HEK293T (cell line): Measurements from ENCODE around the gene TSPAN14.
"Not testable (repeated sequence)": the region's sequence is repeated elsewhere in the genome, so short reads cannot be mapped to it uniquely, and the experiment has no call there.

Source experiments
- CTCF ChIA-PET: fragments of 350-600 bp; formaldehyde crosslinking; extraction: SDS; loops from one replicate; lab custom pipeline; 2021; ENCODE audit warnings: antibody characterized with exemption, inconsistent platforms; lab: Yijun Ruan, JAX
- POLR2A ChIA-PET: fragments of 350-600 bp; formaldehyde crosslinking; extraction: SDS; loops from one replicate; lab custom pipeline; 2020; ENCODE audit warnings: antibody characterized with exemption, inconsistent platforms; lab: Yijun Ruan, JAX
- DNase-seq: peaks from one replicate; pipeline ENCODE4 v3.0.0; 2012; ENCODE audit warnings: mixed read lengths; ENCODE audit errors: extremely low spot score
- ARNT ChIP-seq: fragments of 450-650 bp; IDR thresholded peaks from 2 replicates; pipeline ENCODE4 v1.6.1; 2017; ENCODE audit warnings: mild to moderate bottlenecking
- BHLHE40 ChIP-seq: fragments of 450-650 bp; IDR thresholded peaks from 2 replicates; pipeline ENCODE4 v1.6.1; 2016; ENCODE audit warnings: mild to moderate bottlenecking, moderate library complexity, borderline replicate concordance
- CTBP1 ChIP-seq: fragments of 450-650 bp; IDR thresholded peaks from 2 replicates; pipeline ENCODE4 v1.6.1; 2016; ENCODE audit warnings: borderline replicate concordance
- ELF4 ChIP-seq: fragments of 450-650 bp; IDR thresholded peaks from 2 replicates; pipeline ENCODE4 v1.6.1; 2017; ENCODE audit warnings: antibody characterized with exemption
- FOXA1 ChIP-seq: fragments of 450-650 bp; IDR thresholded peaks from 2 replicates; pipeline ENCODE4 v1.6.1; 2016; ENCODE audit warnings: mild to moderate bottlenecking
- FOXK2 ChIP-seq: fragments of 450-650 bp; IDR thresholded peaks from 2 replicates; pipeline ENCODE4 v1.6.1; 2016; ENCODE audit warnings: mild to moderate bottlenecking
- FOXM1 ChIP-seq: fragments of 450-650 bp; IDR thresholded peaks from 2 replicates; pipeline ENCODE4 v1.6.1; 2017; ENCODE audit warnings: mild to moderate bottlenecking, borderline replicate concordance
- HDGF ChIP-seq: fragments of 450-650 bp; IDR thresholded peaks from 2 replicates; pipeline ENCODE4 v1.6.1; 2017; ENCODE audit warnings: antibody characterized with exemption, borderline replicate concordance
- L3MBTL2 ChIP-seq: fragments of 450-650 bp; conservative IDR thresholded peaks from 2 replicates; pipeline ENCODE4 v1.6.1; 2016; ENCODE audit warnings: mild to moderate bottlenecking
- LEF1 ChIP-seq: fragments of 450-650 bp; IDR thresholded peaks from 2 replicates; pipeline ENCODE4 v1.6.1; 2017; ENCODE audit warnings: mild to moderate bottlenecking, borderline replicate concordance
- NFRKB ChIP-seq: fragments of 450-650 bp; IDR thresholded peaks from 2 replicates; pipeline ENCODE4 v1.6.1; 2016; ENCODE audit warnings: mild to moderate bottlenecking, moderate library complexity
- SP1 ChIP-seq: fragments of 450-650 bp; IDR thresholded peaks from 2 replicates; pipeline ENCODE4 v1.6.1; 2017
- SUZ12 ChIP-seq: fragments of 450-650 bp; IDR thresholded peaks from 2 replicates; pipeline ENCODE4 v1.6.1; 2016; ENCODE audit warnings: mild to moderate bottlenecking
- TARDBP ChIP-seq: fragments of 450-650 bp; IDR thresholded peaks from 2 replicates; pipeline ENCODE4 v1.6.1; 2016
- ZNF384 ChIP-seq: fragments of 450-650 bp; IDR thresholded peaks from 2 replicates; pipeline ENCODE4 v1.6.1; 2016
- TF ChIP-seq, protein P1 (sequence below): fragments of 450-650 bp; IDR thresholded peaks from 2 replicates; pipeline ENCODE4 v1.6.1; 2016

TSPAN14 gene

DNA sequence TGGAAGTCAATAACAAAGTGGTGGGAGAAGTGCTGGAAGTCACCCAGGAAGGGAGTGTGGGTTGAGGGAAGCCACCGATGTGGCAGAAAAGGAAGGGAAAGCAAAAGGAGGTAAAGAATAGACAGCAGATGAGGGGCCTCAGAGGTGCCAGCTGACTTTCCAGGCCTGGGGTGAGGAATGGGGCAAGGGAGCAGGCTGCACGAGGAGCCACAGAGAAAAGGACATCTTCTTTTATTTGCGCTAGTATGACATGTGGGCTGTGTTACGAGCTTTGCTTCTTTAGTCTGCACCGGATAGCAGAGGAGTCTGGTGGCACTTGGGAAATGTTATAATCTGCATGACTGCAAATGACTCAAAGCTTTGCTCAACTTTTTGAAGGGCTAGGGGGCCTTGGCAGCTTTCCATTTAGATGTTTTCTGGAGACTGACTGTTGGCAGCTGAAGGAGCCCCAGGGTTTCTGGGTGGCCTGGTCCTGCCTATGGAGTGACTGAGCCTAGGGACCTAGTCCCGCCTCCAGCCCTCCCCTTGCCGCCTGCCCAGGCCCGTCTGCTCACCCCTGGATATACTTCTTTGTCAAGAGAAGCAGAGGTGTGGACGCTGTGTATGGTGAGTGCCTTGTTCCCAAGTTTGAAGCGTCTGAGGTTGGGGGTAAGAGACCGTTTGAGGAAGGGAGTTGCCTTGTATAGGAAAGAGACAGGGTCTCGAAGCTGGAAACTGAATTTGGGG is 40.7 kb upstream of the TSPAN14 start:
- DNase-seq = no peak
- ChIA-PET CTCF (no interaction called here), POLR2A (no interaction called here)
- TF ChIP-seq FOXA1 = no peak
- no peak for TF ChIP-seq LEF1
- TF ChIP-seq, protein P1, sequence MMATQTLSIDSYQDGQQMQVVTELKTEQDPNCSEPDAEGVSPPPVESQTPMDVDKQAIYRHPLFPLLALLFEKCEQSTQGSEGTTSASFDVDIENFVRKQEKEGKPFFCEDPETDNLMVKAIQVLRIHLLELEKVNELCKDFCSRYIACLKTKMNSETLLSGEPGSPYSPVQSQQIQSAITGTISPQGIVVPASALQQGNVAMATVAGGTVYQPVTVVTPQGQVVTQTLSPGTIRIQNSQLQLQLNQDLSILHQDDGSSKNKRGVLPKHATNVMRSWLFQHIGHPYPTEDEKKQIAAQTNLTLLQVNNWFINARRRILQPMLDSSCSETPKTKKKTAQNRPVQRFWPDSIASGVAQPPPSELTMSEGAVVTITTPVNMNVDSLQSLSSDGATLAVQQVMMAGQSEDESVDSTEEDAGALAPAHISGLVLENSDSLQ = no peak
- no peak for TF ChIP-seq FOXM1
- no peak for TF ChIP-seq CTBP1
- no peak for TF ChIP-seq FOXK2
- TF ChIP-seq ZNF384 = no peak

- no peak for DNase-seq
- POLR2A ChIA-PET = no interaction called here
- TF ChIP-seq L3MBTL2 (no peak), ELF4 (no peak), SUZ12 (no peak)
- CTCF ChIA-PET = interaction anchor here (0.5 kb wide), 1 partner anchor 31 kb away, joined by 3 read pairs; no protein-coding TSS in a partner anchor
Observed at GRCh38 chr10:80414142-80414895, 39.8 kb upstream of the TSPAN14 start.

DNA sequence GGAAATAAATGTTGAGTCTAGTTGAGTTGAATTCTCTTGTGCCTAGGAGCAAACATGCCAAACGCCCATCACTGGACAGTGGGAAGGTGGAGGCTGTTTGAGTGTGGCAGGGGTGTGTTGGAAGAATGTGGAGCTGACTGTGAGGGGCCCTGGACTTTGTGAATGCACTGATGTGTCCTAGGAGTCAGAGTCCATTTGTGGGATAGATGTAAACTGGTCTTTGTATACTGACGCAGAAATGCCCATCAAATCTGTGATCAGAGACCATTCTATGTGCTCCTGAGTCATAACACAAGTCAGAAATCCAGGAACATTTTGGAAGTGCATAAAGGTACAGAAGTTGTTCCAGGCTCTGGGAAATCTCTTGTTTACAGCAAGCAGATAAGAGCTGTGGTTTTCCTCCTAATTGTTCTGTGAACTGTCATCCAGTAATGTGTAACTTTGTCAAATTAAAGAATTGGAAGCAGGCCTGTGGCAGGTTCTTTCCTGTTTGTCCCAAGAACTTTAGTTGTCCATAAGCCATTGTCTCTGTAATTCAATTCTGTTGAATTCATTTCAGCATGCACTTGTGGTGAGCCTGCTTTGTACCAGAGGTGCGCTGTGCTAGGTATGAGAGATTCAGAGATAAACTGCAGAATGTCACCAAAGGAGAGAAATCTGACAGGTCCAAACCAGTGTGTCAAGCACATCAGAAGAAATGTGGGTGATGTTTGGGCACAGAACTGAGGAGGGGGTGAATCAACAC is 38.2 kb upstream of the TSPAN14 start:
- no peak for DNase-seq
- CTCF ChIA-PET = no interaction called here
- POLR2A ChIA-PET = interaction anchor here (1.0 kb wide), 1 partner anchor 8 kb away, joined by 4 read pairs; the partner anchor contains the start of gene PRXL2A
- TF ChIP-seq CTBP1 = no peak
- no peak for TF ChIP-seq FOXA1
- TF ChIP-seq NFRKB = no peak
- TF ChIP-seq SUZ12 = no peak
- no peak for TF ChIP-seq FOXK2
- no peak for TF ChIP-seq ARNT
- no peak for TF ChIP-seq LEF1

GRCh38 chr10:80416479-80417098 is 37.5 kb upstream of the TSPAN14 start:
- peak; percentile 35 for DNase-seq
- CTCF ChIA-PET = no interaction called here
- POLR2A ChIA-PET = interaction anchor here (1.0 kb wide), 1 partner anchor 8 kb away, joined by 4 read pairs; the partner anchor contains the start of gene PRXL2A
- TF ChIP-seq LEF1 (no peak), L3MBTL2 (peak; percentile 83), ELF4 (no peak), ZNF384 (no peak)

DNA sequence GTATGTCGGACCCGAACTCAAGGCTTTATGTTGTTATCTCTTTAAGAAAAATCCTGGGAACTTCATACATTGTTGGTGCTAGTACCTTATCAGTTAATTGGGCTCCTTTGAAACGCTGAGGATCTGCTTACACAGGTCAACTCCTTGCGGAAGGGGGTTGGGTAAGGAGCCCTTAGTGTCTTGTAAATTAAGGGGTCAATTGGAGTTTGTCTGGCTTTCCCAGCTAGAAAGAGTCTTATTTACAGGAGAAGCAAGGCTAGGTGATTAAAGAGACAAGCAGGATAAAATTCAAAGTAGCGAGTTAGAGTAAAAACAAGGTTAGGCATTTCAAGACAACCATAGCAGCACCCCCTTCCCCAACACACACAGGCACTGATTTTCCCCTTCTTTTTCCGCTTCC is 36.9 kb upstream of the TSPAN14 start:
- DNase-seq, CTCF ChIA-PET: not testable (repeated sequence)

DNA sequence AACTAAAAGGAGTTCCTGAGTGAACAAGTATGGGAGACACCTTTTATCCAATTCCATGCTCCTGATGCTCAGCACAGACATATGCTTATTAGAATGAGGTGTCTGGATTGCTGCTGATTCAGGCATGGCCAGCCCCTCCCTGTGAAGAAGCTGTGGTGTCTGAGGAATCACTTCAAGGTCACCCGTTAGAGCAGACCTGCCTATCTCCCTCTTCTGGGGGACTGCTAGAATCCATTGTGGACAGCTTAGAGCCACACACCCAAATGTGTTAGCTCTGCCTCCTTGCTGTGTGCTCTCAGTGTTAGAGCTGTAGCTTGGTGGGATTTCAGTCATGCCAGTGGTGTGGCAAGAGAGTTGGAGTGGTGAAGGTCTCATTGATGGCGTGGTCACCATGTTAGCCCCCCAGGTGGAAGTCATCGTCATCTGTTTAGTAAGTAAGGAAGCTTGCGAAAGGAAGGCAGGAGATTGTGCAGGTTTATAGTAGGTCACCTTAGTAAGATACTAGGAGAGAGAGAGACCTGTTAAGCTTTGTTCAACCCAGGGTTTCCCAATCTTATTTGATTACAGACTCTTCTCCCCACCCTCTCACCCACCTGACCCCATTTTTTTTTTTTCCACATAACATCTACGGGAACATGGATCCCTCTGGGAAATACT is 32.9 kb upstream of the TSPAN14 start:
- POLR2A ChIA-PET = interaction anchor here (2.7 kb wide), 1 partner anchor 13 kb away, joined by 11 read pairs; the partner anchor contains the start of gene PRXL2A
- no peak for DNase-seq
- CTCF ChIA-PET = interaction anchor here (0.7 to 2.0 kb wide), 2 partner anchors 24 to 270 kb away, joined by 4 to 5 read pairs; no protein-coding TSS in a partner anchor
- TF ChIP-seq ELF4 = no peak
- TF ChIP-seq LEF1 = no peak
- no peak for TF ChIP-seq SP1
- TF ChIP-seq FOXK2 = no peak
- TF ChIP-seq NFRKB = no peak

More for the DNA sequence above, 36.9 kb upstream of the TSPAN14 start:
- POLR2A ChIA-PET = not testable (repeated sequence)

GRCh38 chr10:80421707-80422536 is 32.2 kb upstream of the TSPAN14 start:
- TF ChIP-seq ZNF384 = no peak
- no peak for TF ChIP-seq FOXM1
- TF ChIP-seq FOXK2 = no peak
- TF ChIP-seq ARNT = no peak
- no peak for TF ChIP-seq FOXA1
- TF ChIP-seq LEF1 = no peak
- TF ChIP-seq L3MBTL2 = no peak
- TF ChIP-seq HDGF = no peak
- TF ChIP-seq, protein P1 = no peak
- TF ChIP-seq BHLHE40 = no peak
- no peak for TF ChIP-seq SUZ12
- TF ChIP-seq TARDBP = no peak
- TF ChIP-seq ELF4 = no peak
- TF ChIP-seq NFRKB = no peak
- no peak for TF ChIP-seq SP1
- POLR2A ChIA-PET = interaction anchor here (2.7 kb wide), 1 partner anchor 14 kb away, joined by 11 read pairs; the partner anchor contains the start of gene PRXL2A
- DNase-seq = no peak
- CTCF ChIA-PET = interaction anchor here (0.7 kb wide), 1 partner anchor 269 kb away, joined by 5 read pairs; no protein-coding TSS in a partner anchor
